DND-41 (cell line): ENCODE results near the gene SKIC2.

ENCODE experiments used
- ATAC-seq: fragments of 200-7000 bp; cut with Tn5 transposase; 3 replicates; pipeline ENCODE4 v1.9.1; 2021; ENCODE audit warnings: low read depth; ENCODE audit not compliant: insufficient read depth
- DNase-seq: peaks from one replicate; pipeline ENCODE4 v3.0.0-alpha.2; 2020
- H2AFZ ChIP-seq: 2 replicates; pipeline ENCODE4 v1.6.0; 2012; ENCODE audit warnings: low read depth, low read length
- H3K27ac ChIP-seq: 2 replicates; pipeline ENCODE4 v1.5.1; 2012; ENCODE audit warnings: low read length, inconsistent platforms
- H3K27me3 ChIP-seq: fragments of 200-600 bp; sonication (generic); 2 replicates; pipeline ENCODE4 v1.6.0; 2012; ENCODE audit warnings: low read length, mild to moderate bottlenecking, inconsistent platforms; ENCODE audit not compliant: insufficient read depth, poor library complexity
- H3K36me3 ChIP-seq: 2 replicates; pipeline ENCODE4 v1.5.1; 2012; ENCODE audit warnings: low read length, inconsistent platforms; ENCODE audit not compliant: insufficient read depth
- H3K4me1 ChIP-seq: 2 replicates; pipeline ENCODE4 v1.5.1; 2012; ENCODE audit warnings: mild to moderate bottlenecking, low read length; ENCODE audit not compliant: insufficient read depth
- H3K4me2 ChIP-seq: 2 replicates; pipeline ENCODE4 v1.6.0; 2012; ENCODE audit warnings: mild to moderate bottlenecking, moderate library complexity, low read length, inconsistent platforms; ENCODE audit not compliant: insufficient read depth
- H3K4me3 ChIP-seq, 2 experiments: fragments of 200-600 bp in 1 of 2; shearing (Covaris generic) in 1 of 2; 2 replicates each; pipeline ENCODE4 v1.5.1; 2012 to 2016; ENCODE audit warnings: inconsistent platforms in 2 of 2, low read length in 2 of 2, mild to moderate bottlenecking in 2 of 2, low read depth in 1 of 2, moderate library complexity in 1 of 2
- H3K79me2 ChIP-seq: 2 replicates; pipeline ENCODE4 v1.6.0; 2012; ENCODE audit warnings: low read length, inconsistent platforms; ENCODE audit not compliant: insufficient read depth
- H3K9ac ChIP-seq: 2 replicates; pipeline ENCODE4 v1.6.0; 2012; ENCODE audit warnings: low read depth, mild to moderate bottlenecking, inconsistent platforms, low read length, moderate library complexity
- H3K9me3 ChIP-seq: 2 replicates; pipeline ENCODE4 v1.5.1; 2012; ENCODE audit warnings: low read length, moderate library complexity, mild to moderate bottlenecking, inconsistent platforms; ENCODE audit not compliant: insufficient read depth, severe bottlenecking
- H4K20me1 ChIP-seq: 2 replicates; pipeline ENCODE4 v1.6.0; 2012; ENCODE audit warnings: low read length; ENCODE audit not compliant: insufficient read depth
- CTCF ChIP-seq: IDR thresholded peaks from 2 replicates; pipeline ENCODE4 v1.5.1; 2012; ENCODE audit warnings: borderline replicate concordance, low read length, moderate library complexity, mild to moderate bottlenecking; ENCODE audit not compliant: poor library complexity, severe bottlenecking; ENCODE audit errors: extremely low read depth
- EZH2 ChIP-seq: IDR thresholded peaks from 3 replicates; pipeline ENCODE4 v1.6.1; 2012; ENCODE audit warnings: borderline replicate concordance, low read depth, mild to moderate bottlenecking, moderate library complexity, low read length, inconsistent platforms; ENCODE audit not compliant: severe bottlenecking

SKIC2 gene

GRCh38 chr6:31948306-31948705 is 10.7 kb upstream of the SKIC2 start:
- TF ChIP-seq CTCF, result no peak
- no peak for TF ChIP-seq EZH2
- no peak overlapping the region for H3K4me3 ChIP-seq
- no peaks in the 10 kb centered on the region for H3K9me3 ChIP-seq
- no peaks in the 10 kb centered on the region for H3K79me2 ChIP-seq
- no peaks in the 10 kb centered on the region for H3K4me1 ChIP-seq
- DNase-seq, result no peak
- no peak overlapping the region for H2AFZ ChIP-seq
- H3K27ac ChIP-seq, result no peak overlapping the region
- no peak overlapping the region for H3K4me2 ChIP-seq
- no peak overlapping the region for H3K9ac ChIP-seq
- no peak for ATAC-seq
- H3K36me3 ChIP-seq, result peaks cover 19% of the 10 kb centered on the region
- no peaks in the 10 kb centered on the region; the same call in 1 of the 2 replicates for H4K20me1 ChIP-seq
- peaks cover 4% of the 10 kb centered on the region for H3K27me3 ChIP-seq

GRCh38 chr6:31948753-31949413 is 10.1 kb upstream of the SKIC2 start:
- no peak for TF ChIP-seq EZH2
- no peak for TF ChIP-seq CTCF
- no peaks in the 10 kb centered on the region for H3K4me1 ChIP-seq
- H3K36me3 ChIP-seq, result peaks cover 25% of the 10 kb centered on the region
- 0 out of 3 replicates have a peak, but pooled peaks have one; percentile 7 for ATAC-seq
- H3K4me2 ChIP-seq, result no peak overlapping the region
- H2AFZ ChIP-seq, result no peak overlapping the region
- H3K9me3 ChIP-seq, result no peaks in the 10 kb centered on the region
- H3K27me3 ChIP-seq, result peaks cover 2% of the 10 kb centered on the region
- H3K4me3 ChIP-seq, result no peak overlapping the region
- no peak for DNase-seq
- H3K27ac ChIP-seq, result no peak overlapping the region
- H3K9ac ChIP-seq, result no peak overlapping the region
- no peaks in the 10 kb centered on the region for H3K79me2 ChIP-seq
- H4K20me1 ChIP-seq, result no peaks in the 10 kb centered on the region; the same call in 1 of the 2 replicates

GRCh38 chr6:31949926-31950548 is 8.9 kb upstream of the SKIC2 start:
- Histone ChIP-seq H3K79me2 (no peaks in the 10 kb centered on the region), H3K27me3 (no peaks in the 10 kb centered on the region), H4K20me1 (no peaks in the 10 kb centered on the region; the same call in 1 of the 2 replicates), H3K4me1 (no peaks in the 10 kb centered on the region), H3K36me3 (peaks cover 36% of the 10 kb centered on the region), H3K9me3 (no peaks in the 10 kb centered on the region), H3K4me3 (no peak overlapping the region), H2AFZ (no peak overlapping the region), H3K4me2 (no peak overlapping the region), H3K27ac (no peak overlapping the region), H3K9ac (no peak overlapping the region)
- no peak for TF ChIP-seq CTCF
- TF ChIP-seq EZH2, result no peak
- ATAC-seq, result no peak
- DNase-seq, result no peak
